Measurements from ENCODE around the gene NME7.
A peak's percentile ranks its signal among the peaks of the same experiment; 100 is the strongest.

Gene NME7

DNA sequence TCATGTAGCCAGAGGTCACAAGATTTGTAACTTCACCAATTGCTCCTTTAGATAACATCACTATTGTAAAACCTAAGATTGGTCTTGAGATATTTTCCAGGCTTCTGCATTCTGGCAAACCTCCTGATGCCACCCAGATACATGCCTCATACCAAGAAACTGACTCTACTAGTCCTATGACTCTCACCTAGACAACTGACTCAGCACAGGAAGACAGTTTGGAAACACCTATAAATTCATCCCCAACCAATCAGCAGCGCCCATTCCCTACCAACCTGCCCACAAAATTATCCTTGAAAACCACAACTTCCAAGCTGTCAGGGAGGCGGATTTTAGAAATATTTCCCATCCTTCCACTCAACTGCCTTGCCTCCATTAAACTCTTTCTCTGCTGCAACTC is 2.6 kb downstream of the NME7 start:
- no peak overlapping the region for H3K4me3 ChIP-seq (ENCODE audit: low read depth, low read length)
- no peaks in the 10 kb centered on the region for H3K27me3 ChIP-seq
- DNase-seq, result no peak
- 0 out of 2 replicates have a peak, but pooled peaks cover 1% of the 10 kb centered on the region for H3K36me3 ChIP-seq
- TF ChIP-seq, protein P1, sequence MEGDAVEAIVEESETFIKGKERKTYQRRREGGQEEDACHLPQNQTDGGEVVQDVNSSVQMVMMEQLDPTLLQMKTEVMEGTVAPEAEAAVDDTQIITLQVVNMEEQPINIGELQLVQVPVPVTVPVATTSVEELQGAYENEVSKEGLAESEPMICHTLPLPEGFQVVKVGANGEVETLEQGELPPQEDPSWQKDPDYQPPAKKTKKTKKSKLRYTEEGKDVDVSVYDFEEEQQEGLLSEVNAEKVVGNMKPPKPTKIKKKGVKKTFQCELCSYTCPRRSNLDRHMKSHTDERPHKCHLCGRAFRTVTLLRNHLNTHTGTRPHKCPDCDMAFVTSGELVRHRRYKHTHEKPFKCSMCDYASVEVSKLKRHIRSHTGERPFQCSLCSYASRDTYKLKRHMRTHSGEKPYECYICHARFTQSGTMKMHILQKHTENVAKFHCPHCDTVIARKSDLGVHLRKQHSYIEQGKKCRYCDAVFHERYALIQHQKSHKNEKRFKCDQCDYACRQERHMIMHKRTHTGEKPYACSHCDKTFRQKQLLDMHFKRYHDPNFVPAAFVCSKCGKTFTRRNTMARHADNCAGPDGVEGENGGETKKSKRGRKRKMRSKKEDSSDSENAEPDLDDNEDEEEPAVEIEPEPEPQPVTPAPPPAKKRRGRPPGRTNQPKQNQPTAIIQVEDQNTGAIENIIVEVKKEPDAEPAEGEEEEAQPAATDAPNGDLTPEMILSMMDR (IDR thresholded peaks at IDR 0.05; ENCODE audit: low read depth, low read length), result no peak
- no peaks in the 10 kb centered on the region for H3K9me3 ChIP-seq
- no peaks in the 10 kb centered on the region for H3K4me1 ChIP-seq

DNA sequence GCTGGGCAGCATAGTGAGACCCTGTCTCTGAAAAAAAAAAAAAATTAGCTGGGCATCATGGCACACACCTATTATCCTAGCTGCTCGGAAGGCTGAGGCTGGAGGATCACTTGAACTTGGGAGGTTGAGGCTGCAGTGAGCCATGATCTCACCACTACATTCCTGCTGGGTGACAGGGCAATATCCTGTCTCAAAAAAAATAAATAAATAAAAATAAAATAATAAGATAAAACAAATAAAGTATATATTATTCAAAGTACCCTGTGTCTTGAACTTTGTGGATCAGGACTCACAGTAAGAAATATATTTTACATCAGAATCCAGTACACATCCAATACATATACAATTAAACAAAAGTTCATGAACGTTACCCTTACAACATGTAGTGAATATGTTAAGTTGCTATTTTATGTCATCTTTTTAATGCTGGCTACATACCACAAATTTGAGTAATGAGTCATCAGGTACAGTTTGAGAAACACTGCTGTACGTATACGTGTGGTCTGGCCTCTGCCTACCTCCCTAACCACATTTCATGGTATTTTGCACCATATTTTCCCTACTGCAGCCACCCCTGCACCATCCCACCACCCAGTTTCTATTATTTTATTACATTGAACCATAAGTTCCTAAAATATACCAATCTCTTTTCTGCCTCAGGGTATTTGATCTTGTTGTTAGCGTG is 4.4 kb downstream of the NME7 start:
- TF ChIP-seq, protein P1 (IDR thresholded peaks at IDR 0.05; ENCODE audit: low read depth, low read length), result no peak
- no peak for DNase-seq
- H3K4me3 ChIP-seq (ENCODE audit: low read depth, low read length), result no peak overlapping the region

DNA sequence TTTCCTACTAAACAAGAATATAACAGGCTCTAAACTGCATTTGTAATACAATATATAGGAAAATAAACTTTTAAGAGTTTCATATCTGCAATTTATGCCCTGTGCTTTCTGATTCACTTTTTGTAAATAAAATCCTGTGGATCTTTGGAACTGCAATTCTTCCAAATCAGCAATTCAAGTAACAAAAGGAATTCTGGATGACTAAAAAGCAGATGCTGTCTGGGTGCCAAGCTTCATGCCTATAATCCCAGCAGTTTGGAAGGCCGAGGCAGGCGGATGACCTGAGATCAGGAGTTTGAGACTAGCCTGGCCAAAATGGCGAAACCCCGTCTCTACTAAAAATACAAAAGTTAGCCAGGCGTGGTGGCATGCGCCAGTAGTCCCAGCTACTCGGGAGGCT is 6.3 kb downstream of the NME7 start:
- Histone ChIP-seq H3K4me3 (ENCODE audit: low read depth, low read length) (no peak overlapping the region), H3K36me3 (no peaks in the 10 kb centered on the region), H3K9me3 (no peaks in the 10 kb centered on the region), H3K4me1 (no peaks in the 10 kb centered on the region), H3K27me3 (no peaks in the 10 kb centered on the region)
- TF ChIP-seq, protein P1 (IDR thresholded peaks at IDR 0.05; ENCODE audit: low read depth, low read length), result no peak
- no peak for DNase-seq

More for the DNA sequence above, 4.4 kb downstream of the NME7 start:
- Histone ChIP-seq H3K4me1 (no peaks in the 10 kb centered on the region), H3K27me3 (no peaks in the 10 kb centered on the region), H3K9me3 (no peaks in the 10 kb centered on the region), H3K36me3 (no peaks in the 10 kb centered on the region)

DNA sequence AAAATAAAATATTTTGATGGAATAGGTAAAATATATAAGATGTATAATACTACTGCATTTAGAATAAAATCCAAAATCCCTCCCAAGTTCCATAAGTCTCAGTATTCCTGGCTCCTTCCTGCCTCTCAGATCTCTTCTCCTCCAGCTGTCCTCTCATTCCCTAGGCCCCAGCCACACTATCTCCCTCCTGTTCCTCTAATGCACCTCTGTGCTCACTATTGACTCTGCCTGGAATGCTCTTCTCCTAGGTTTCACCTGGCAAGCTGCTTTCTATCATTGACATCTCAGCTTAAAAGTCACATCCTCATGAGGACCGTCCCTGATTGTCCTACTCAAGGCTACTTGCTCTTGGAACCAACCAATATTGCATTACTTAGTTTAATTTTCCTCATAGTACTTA is 7.2 kb downstream of the NME7 start:
- no peaks in the 10 kb centered on the region for H3K36me3 ChIP-seq
- no peak for DNase-seq
- TF ChIP-seq, protein P1 (IDR thresholded peaks at IDR 0.05; ENCODE audit: low read depth, low read length), result no peak
- H3K9me3 ChIP-seq, result no peaks in the 10 kb centered on the region
- H3K27me3 ChIP-seq, result no peaks in the 10 kb centered on the region
- no peaks in the 10 kb centered on the region for H3K4me1 ChIP-seq
- H3K4me3 ChIP-seq (ENCODE audit: low read depth, low read length), result no peak overlapping the region

DNA sequence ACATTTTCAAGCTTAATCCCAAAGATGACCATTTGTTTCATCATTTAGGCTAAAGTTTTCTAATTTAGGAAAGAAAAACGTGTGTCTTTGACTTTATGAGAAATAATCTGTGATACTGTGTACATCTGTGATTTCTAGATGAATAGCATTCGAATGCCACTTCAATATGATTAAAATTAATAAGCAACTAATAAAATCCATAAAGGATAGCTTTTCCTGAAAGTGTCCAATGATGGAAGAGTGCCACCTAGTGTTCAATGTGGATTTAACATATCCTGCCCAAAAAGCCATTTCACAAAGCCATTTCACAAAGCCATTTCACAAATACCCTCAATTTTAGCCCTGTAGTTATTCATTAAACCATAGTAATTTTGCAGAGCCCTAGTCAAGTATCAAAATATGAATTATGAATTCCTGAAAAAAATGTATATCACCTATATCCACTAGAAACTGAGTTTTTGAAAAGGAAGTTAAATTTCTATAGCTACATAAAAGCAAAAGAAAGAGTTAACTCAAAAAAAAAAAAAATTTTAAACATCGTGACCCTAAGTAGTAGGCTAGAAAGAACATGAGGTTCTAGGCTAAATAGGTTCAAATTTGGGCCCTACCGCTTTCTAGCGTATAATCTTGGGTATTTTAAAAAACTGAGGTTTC is 19.1 kb downstream of the NME7 start:
- Histone ChIP-seq H3K27me3 (no peaks in the 10 kb centered on the region), H3K36me3 (no peaks in the 10 kb centered on the region), H3K4me1 (no peaks in the 10 kb centered on the region), H3K9me3 (no peaks in the 10 kb centered on the region), H3K4me3 (ENCODE audit: low read depth, low read length) (no peak overlapping the region)
- DNase-seq, result peak; percentile 31
- TF ChIP-seq, protein P1 (IDR thresholded peaks at IDR 0.05; ENCODE audit: low read depth, low read length), result peak; percentile 80
